ENCODE data around the gene CDA.
A peak's percentile ranks its signal among the peaks of the same experiment; 100 is the strongest.

Gene CDA

GRCh38 chr1:20588634-20589225 is at the start of gene CDA:
Gene CDA, plus strand, starts transcription at chr1:20589097. Its CDS starts 33 bp downstream, at chr1:20589130.
- DNase-seq (ENCODE audit: low spot score): no peak

GRCh38 chr1:20540281-20540680 is 48.6 kb upstream of the CDA start:
- DNase-seq (ENCODE audit: low spot score): no peak

DNA sequence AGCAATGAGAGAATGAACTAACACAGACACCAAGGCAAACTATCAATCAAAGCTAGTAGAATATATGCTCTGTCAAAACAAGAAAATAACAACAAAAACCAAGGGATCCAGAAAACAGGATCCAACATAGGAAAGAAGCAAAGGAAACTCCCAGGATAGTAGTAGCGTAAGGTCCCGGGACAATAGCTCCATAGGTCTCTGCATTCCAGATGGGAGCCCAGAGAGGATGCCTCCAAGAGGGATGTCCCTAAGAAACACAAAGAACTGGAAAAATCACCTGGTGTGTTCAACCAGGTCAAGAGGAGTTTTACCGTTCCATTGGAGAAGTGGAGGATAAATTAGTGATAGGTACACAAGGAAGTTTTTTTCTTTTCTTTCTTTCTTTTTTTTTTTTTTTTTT is 42.3 kb upstream of the CDA start:
- no peak for DNase-seq (ENCODE audit: low spot score)

DNA sequence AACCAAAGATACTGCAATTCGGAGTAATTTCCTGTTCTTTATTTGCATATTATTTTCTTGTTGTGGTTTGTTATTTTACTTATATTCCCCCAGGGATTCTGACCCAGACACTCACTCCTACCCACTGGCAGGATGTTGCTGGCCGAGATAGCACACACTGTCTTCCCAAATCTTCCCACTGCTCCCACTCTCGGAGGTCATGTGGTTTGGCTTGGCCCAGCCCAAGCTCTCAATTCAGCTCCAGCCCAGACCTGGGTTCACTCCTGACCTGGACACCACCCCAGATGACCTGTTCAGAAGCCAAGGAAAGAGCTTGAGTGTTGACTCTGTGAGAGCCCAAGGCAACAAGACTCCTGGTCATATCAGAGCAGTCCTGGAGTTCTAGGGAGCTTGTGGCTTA is 37.7 kb upstream of the CDA start:
- no peak for DNase-seq (ENCODE audit: low spot score)

DNA sequence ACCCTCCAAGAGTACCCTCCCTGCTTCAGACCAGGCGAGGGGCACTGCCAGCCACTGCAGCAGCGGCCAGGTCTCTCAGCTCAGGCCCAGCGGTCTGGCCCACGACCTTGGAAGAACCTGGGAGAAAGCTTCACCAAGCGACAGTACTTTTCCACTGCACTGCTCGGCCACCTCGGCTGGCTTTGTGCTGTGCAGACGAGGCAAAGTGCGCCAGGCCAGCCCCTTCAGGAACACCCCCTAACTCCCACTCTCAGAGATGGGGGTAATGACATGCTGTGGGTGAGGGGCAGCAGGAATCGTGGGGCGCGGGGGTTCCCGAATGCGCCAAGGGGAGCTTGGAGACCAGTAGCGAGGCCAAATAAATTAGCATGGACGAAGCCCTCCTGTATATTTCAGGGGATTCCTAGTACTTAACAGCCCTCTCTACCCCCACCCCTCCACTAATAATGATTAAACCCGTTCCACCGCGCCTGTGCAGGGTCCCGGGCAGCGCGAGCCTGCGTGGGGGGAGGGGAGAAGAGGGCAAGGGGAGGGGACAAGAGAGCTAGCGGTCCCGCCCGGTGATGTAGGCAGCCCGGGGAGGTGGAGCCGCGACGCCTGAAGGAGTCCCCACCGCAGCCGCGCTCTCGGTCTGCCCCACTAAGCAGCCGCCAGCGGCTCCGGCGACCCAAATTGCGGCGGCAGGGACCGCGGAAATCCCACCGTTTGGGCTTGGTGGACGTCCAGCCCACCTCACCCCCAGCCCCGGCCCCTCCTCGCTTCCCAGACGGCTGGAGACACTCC is 36.8 kb upstream of the CDA start, which contains the start of gene FAM43B:
Gene FAM43B, plus strand, starts transcription at position 629 of the 783 bp plus-strand sequence. CDS start 401 bp downstream, outside the sequence.
- DNase-seq (ENCODE audit: low spot score): peak; percentile 61

DNA sequence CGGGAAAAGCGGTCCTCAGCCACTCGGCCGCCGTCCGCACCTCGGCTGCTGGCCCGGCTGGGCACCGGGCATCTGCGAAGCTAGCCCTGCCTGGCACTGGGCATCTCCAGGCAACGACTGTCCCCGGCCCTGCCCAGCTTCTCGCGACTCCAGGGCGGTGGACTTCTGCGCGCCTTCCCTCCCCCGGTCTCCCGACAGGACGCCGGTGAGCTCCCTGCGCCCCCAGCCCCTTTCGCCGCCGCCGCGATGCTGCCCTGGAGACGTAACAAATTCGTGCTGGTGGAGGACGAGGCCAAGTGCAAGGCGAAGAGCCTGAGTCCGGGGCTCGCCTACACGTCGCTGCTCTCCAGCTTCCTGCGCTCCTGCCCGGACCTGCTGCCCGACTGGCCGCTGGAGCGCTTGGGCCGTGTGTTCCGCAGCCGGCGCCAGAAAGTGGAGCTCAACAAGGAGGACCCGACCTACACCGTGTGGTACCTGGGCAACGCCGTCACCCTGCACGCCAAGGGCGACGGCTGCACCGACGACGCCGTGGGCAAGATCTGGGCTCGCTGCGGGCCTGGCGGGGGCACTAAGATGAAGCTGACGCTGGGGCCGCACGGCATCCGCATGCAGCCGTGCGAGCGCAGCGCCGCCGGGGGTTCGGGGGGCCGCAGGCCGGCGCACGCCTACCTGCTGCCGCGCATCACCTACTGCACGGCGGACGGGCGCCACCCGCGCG is 36.0 kb upstream of the CDA start:
- DNase-seq (ENCODE audit: low spot score): no peak

- no peak for DNase-seq (ENCODE audit: low spot score)
Measured at GRCh38 chr1:20555025-20555757, 33.7 kb upstream of the CDA start.

DNA sequence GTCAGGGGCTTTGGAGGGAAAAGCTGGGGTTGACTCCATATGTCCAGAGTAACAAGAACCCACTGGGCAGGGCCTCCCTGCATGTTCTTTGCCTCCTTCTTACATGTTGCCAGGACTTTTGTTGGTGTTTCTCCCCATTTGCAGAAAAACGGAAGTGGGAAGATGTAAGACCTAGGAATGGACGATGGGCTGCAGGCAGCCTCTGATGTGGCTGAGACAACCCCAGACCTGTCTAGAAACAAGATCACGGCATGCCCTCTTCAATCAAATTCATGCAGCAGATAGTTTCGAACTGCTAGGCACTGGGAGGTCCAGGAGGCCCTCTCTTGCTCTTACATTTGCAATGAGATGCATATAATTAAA is 33.2 kb upstream of the CDA start:
- no peak for DNase-seq (ENCODE audit: low spot score)

DNA sequence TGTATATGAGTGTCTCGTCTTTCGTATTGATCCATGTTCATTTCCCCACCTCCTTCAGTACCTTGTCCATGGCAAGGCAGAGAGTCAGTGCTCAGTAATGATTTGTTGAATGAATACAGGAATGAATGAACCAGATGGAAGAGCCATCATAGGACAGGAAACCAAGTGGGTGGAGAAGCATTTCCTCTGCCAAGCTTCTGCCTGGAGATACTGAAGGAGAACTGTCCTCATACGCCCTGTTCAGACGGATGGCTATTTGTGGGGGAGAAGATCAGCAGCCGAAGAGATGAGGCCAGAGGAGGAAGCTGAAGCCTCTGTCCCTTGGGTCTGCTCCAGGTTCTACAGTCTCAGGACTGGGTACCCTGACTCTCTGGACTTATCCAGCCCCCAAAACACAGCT is 30.7 kb upstream of the CDA start:
- DNase-seq (ENCODE audit: low spot score): no peak

- no peak for DNase-seq (ENCODE audit: low spot score)
Measured at GRCh38 chr1:20560966-20561365, 27.9 kb upstream of the CDA start.

DNA sequence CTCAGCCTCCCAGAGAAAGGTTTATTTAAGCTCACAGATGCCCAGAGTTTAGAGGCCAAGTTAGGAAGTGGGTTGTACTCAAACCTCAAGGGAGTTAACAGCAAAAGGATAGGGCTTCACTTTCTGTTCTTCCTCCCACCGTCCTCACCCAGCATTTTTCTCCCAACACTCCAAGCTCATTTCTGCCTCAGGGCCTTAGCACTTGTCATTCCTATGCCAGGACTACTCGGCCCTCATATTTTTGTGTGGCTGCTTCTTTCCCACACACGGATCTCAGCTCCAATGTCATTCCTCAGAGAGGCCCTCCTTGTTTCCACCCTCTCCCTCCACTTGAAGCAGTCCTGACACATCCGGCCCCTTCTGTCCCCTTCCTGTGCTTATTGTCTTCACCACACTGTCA is 23.7 kb upstream of the CDA start:
- no peak for DNase-seq (ENCODE audit: low spot score)

DNA sequence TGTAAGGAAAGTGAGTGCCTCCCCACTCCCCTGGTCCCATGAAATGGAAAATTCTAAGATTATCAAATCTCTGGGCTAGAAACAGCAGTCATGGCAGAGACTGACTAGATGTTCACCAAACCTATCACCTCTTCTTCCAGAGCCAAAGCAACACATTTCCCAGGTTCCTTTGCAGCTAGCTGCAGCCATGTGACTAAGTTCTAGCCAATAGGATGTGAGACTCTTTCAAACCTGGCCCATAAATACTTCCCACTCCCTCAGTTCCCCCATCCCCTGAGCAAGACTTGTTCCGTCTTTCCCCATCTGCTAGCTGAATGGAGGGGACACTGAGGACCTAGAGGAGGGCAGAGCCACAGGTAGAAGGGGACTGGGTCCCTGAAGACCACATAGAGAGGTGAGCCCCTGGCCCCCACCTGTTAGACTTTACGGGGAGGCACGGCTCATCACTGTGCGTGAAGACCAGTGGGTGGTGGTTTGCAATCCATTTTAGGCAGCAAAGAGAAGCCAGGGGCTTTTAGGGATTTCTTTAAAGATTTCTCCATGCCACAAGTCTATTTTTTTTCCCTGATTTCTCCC is 19.3 kb upstream of the CDA start:
- no peak for DNase-seq (ENCODE audit: low spot score)

GRCh38 chr1:20571427-20571826 is 17.5 kb upstream of the CDA start:
- no peak for DNase-seq (ENCODE audit: low spot score)

- no peak for DNase-seq (ENCODE audit: low spot score)
Measured at GRCh38 chr1:20573987-20574386, 14.9 kb upstream of the CDA start.

DNA sequence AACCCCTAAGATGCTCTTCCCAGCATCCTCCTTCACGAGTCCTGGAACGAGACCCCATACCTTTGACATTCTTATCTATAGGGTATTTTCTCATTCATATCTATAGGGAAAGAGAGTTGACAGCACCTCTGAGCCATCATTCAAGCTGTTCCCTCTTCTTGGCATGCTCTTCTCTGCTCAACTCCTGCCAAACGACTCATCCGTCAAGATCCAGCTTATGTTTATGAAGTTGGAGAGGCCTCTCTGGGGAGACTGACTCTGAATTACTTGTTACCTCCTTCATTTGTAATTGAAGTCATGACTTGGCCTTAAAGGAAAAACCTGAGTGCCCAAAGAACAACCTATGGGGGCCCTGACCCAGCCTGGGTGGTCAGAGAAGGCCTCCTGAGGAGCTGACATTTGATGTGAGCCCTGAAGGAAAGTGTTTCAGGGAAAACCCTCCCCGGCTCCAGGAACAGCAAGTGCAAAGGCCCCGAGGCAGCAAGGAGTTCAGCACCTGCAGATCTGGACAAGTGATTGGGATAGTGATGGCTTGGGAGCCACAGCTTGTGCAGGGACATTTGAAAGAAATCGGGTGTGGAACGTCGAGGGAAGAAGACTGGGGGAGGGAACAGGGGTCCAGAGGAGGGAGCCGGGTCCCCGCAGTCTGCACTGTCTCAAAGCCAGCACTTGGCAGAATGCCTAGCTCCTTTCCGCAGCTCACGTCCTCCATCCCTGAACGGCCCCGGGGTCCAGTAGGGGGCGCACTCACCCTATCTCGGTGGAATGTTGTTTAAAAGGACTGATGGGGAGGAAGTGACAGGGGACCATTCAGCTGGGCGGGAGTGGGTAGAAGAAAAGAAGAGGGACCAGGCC is 14.0 kb upstream of the CDA start:
- no peak for DNase-seq (ENCODE audit: low spot score)

- no peak for DNase-seq (ENCODE audit: low spot score)
Measured at GRCh38 chr1:20575541-20576336, 13.2 kb upstream of the CDA start.

GRCh38 chr1:20578062-20578461 is 10.8 kb upstream of the CDA start:
- DNase-seq (ENCODE audit: low spot score): no peak

- no peak for DNase-seq (ENCODE audit: low spot score)
Measured at GRCh38 chr1:20578721-20579395, 10.0 kb upstream of the CDA start.

DNA sequence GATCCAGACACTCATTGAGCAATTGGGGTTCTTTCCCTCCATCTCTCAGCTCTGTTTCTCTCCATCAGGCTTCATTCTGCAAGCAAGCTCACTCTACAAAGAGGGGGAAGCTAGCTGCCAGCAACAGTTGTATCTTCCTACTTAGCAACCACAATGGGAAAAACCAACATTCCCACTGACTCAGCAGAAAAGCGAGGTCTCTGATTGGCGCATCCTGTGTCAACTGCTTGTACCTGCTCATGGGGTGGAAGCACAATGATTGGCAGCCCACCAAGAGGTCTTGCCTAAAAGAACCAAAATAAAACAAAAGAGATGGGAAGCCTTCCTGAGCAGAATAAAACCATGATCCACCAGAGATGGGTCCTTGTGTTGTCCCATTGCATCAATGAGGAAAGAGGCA is 4.0 kb upstream of the CDA start:
- DNase-seq (ENCODE audit: low spot score): no peak
